HG02642 (cell line): ENCODE measurements around the gene HAX1.
A peak's percentile ranks its signal among the peaks of the same experiment; 100 is the strongest.
"Not testable (repeated sequence)": the region's sequence is repeated elsewhere in the genome, so short reads cannot be mapped to it uniquely, and the experiment has no call there.

Experiments used
- ATAC-seq: cut with Tn5 transposase; IDR thresholded peaks from one replicate; pipeline ENCODE4 v1.9.1; 2021; ENCODE audit warnings: mild to moderate bottlenecking; ENCODE audit not compliant: unreplicated experiment, poor library complexity

Gene HAX1

DNA sequence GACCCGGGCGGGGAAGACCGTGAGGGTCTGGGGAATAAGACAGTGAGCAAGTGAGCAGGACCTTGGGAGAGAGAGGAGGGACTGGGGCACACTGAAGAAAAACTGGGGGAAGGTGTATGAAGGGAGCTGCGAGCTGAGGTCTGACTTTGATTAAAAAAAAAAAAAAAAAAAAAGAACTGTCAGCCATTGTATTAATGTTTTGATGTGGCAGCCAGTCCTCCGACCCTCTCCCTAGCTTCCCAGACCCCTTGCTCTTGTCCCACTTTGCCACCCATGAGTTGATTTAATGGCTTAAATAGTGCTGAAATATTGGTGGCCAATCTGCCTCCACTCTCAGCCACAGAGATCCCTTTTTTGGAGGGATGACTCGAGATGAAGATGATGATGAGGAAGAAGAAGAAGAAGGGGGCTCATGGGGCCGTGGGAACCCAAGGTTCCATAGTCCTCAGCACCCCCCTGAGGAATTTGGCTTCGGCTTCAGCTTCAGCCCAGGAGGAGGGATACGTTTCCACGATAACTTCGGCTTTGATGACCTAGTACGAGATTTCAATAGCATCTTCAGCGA lies 652 bp downstream of the HAX1 start:
- no peak for ATAC-seq

DNA sequence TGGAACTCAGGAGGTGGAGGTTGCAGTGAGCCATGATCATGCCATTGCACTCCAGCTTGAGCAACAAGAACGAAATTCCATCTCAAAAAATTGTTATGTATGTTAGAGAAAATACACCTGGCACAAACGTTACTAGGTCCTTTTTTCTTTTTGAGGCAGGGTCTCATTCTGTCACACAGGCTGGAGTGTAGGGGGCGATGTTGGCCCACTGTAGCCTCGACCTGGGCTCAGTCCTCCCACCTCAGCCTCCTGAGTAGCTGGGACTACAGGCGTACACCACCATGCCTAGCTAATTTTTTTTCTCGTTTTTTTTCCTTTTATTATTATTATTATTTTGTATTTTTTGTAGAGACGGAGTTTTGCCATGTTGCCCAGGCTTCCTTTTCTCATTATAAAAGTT lies 4.4 kb downstream of the HAX1 start:
- no peak for ATAC-seq

DNA sequence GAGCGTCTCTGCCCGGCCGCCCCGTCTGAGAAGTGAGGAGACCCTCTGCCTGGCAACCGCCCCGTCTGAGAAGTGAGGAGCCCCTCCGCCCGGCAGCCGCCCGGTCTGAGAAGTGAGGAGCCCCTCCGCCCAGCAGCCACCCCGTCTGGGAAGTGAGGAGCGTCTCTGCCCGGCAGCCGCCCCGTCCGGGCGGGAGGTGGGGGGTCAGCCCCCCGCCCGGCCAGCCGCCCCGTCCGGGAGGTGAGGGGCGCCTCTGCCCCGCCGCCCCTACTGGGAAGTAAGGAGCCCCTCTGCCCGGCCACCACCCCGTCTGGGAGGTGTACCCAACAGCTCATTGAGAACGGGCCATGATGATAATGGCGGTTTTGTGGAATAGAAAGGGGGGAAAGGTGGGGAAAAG lies 15.2 kb downstream of the HAX1 start:
- not testable (repeated sequence) for ATAC-seq

DNA sequence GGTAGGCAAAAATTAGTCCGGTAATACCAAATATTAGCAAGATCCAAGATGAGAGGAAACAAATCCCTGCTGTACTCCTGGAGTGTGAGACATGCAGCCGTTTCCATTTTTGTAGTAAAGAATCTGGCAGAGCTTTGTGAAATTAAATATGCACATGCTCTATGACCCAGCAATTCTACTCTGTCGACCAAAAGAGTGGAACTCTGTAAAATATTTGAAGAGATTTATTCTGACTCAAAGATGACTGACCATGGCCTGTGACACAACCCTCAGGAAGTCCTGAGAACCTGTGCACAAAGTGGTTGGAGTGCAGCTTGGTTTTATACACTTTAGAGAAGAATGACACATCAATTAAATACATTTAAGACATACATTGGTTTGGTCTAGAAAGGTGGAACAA lies 16.2 kb downstream of the HAX1 start:
- ATAC-seq: no peak

DNA sequence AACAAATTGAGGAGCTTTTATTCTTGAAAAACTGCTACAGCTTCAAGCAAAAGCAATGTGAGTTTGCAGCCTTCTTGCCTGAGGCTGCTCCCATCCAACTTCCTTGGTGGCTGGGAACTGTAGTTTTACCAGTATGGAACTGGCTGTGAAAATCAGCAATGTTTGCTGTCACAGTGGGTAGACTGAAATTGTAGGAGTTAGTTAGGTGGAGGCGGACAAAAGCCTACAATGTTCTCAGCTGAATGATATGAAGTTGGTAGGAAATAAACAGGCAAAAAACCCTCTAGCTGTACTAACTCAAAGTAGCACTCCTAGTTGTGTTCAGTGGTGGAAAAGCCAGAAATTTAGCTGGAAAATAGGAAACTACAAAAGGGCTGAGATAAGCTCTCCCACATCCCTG lies 18.5 kb downstream of the HAX1 start:
- no peak for ATAC-seq

DNA sequence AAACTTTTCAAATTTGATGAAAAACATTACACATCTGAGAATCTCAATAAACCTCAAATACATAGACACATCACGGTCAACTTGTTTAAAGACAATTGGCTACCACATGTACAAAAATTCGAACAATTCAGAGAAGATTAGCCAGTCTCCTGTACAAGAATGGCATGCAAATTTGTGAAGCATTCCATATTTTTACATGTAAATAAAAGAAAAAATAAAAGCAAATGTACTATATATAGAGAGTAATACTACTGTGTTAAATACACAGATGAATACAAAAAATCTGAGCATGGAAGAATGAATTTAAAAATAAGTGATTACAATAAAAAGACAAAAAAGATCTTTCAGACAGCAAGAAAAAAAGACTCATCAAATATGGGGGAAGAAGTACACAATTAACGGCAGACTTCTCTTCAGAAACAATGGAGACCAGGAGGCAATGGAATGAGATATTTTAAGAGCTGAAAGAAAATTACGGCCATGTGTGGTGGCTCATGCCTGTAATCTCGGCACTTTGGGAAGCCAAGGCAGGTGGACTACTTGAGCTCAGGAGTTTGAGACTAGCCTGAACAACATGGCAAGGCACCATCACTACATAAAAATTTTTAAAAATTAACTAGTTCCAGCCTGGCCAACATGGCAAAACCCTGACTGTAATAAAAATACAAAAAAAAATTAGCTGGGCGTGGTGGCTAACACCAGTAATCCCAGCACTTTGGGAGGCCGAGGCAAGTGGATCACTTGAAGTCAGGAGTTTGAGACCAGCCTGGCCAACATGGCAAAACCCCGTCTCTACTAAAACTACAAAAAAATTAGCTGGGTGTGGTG lies 23.2 kb downstream of the HAX1 start:
- ATAC-seq: no peak

DNA sequence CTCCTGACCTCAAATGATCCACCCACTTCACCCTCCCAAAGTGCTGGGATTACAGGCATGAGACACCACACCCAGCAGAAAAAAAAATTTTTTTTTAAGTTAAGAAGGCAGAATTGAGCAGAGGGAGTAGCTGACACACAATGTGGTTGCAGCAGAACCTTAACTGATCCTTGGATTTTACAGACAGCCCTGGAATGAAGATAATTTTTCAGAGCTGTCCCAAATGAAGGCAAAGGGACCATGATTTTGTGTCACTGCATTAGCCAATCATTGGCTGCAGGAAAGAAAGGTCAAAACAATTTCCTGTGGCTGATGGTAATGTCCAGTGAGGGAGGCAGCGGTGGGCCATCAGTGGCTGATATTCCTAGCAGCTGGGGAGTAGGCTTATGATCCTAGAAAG lies 29.2 kb downstream of the HAX1 start:
- no peak for ATAC-seq

DNA sequence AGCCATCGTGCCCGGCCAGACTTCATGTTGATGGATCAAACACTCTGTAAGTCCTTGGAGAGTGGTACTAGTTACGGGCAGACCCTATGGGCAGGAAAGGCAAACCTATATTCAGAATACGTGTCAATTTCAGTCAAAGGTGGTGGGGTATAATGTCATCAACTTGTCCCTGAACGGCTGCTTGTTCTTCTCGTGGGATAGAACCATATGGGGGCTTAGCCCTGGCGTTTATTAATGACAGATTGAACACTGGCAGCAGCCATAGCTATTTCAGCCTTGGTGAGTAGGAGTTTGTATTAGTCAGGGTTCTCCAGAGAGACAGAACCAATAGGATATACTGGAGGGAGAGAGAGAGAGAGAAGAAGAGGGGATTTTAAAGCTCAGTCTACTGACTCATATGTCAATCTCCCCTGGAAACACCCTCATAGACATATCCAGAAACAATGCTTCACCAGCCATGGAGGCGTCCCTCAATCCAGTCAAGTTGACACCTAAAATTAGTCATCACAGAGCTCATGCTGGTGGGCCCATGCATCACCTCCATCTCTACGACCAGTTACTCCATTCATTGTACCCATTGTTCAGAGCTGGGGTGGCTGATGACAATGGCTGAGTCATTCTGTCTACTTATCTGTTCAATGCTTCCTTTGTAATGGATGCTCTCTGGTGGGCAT lies 32.4 kb downstream of the HAX1 start:
- ATAC-seq: peak; percentile 62

DNA sequence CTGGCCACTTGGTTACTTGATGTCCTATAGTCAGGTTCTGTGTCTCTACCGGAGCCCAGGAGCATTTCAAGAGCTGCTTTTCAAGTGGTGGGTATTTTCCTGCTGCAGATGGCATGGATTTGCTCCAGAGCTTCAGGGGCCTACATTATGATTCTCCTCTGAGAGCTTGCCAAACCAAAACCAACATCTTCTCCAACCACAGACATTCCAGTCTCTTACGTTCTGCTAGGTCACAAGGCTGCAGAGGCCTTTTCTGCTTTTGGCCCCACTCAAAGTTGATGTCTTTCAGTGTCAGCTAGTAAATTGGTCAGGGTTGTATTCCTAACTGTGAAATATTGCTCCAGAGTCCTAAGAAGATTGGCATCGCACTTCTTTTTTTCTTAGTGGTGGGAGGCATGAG lies 33.7 kb downstream of the HAX1 start:
- no peak for ATAC-seq

DNA sequence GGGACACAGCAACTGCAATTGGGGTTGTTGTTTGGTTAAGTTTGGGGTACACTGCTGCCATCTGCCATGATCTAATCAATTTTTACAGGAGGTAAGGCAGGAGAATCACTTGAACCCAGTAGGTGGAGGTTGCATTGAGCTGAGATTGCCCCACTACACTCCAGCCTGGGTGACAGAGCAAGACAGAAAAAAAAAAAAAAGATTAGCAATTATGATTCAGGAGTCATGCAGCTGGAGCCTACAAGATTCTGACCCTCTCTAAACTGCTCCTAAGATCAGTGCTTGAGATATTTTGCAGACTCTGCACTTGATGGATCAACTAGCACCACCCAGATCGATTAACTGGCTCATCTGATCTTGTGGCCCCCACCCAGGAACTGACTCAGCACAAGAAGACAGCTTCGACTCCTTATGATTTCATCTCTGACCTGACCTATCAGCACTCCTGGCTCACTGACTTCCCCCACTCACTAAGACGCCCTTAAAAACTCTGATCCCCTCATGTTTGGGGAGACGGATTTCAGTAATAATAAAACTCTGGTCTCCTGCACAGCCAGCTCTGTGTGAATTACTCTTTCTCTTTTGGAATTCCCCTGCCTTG lies 35.3 kb downstream of the HAX1 start:
- ATAC-seq: not testable (repeated sequence)

DNA sequence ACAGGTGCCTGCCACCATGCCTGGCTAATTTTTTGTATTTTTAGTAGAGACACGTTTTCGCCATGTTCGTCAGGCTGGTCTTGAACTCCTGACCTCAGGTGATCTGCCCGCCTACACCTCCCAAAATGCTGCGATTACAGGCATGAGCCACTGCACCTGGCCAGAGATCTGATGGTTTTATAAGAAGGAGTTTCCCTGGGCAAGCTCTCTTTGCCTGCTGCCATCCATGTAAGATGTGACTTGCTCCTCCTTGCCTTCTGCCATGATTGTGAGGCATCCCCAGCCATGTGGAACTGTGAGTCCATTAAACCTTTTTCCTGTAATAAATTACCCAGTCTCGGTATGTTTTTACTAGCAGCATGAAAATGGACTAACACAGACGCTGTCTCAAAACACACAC lies 36.7 kb downstream of the HAX1 start:
- ATAC-seq: not testable (repeated sequence)

DNA sequence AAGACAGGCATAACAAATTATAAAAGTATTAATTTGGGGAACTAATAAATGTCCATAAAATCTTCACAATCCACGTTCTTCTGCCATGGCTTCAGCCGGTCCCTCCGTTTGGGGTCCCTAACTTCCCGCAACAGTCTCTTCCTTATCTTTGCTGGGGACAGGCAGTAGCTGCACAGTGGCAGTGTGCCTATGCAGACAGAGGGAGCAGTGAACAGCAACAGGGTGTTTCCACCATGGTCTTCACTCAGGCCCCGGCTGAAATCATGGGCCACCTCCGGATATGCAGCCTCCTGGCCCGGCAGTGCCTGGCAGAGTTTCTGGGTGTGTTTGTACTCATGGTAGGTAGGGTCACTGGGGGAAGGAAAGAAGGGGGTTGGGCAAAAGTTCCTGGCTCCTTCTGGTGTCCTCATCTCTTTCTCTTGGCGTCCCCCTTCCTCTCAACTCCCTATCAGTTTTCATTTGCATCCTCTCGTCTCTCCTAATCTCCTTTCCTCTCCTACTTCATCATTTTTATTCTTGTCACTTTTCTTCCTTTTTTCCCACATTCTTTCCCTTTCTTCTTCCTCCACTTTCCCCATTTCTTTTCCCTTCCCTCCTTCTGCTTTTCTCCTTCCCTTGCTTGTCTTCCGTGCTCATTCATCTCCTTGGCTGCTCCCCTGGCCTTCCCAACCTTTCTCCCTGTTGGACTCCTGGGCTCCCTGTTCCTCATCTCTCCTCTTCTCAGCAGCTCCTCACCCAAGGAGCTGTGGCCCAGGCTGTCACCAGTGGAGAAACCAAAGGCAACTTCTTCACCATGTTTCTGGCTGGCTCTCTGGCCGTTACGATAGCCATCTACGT lies 40.0 kb downstream of the HAX1 start:
- not testable (repeated sequence) for ATAC-seq

DNA sequence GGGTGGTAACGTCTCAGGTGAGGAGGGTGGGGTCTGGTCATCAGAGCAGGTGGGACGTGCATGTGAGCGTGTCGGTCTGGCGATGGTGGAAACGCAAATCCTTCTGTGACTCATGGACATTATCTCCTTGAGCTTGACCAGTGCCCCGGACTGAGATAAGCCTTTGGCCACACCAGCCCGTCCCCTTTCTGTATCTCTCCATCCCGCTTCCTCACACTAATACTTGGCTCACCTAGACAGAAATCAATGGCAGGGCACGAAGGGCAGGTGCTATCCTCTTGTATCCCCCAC lies 40.6 kb downstream of the HAX1 start:
- no peak for ATAC-seq

DNA sequence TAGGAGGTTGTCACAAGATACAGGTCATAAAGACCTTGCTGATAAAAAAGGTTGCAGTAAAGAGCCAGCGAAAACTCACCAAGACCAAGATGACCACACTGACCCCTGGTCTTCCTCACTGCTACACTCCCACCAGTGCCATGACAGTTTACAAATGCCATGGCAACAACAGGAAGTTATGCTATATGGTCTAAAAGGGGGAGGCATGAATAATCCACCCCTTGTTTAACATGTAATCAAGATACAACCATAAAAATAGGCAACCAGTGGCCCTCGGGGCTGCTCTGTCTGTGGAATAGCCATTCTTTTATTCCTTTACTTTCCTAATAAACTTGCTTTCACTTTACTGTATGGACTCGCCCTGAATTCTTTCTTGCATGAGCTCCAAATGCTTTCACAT lies 41.8 kb downstream of the HAX1 start:
- not testable (repeated sequence) for ATAC-seq

DNA sequence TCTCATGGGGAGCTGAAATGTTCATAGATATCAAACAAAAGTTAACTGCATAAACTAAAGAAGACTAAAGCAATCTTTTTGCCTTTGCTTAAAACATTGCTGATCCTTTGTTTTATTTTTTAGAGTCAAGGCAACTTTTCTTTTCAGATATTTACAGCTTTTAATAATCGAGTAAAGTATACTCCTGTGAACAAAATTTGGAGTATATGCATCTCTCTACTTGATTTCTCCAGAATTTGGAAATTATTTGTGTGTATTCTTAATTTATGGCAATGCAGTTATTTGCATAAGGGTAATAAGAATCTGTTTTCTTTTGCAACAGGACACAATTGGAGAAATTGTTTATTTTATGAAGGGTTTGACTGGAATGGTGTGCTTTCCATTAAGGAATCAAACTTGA lies 44.3 kb downstream of the HAX1 start:
- ATAC-seq: no peak

DNA sequence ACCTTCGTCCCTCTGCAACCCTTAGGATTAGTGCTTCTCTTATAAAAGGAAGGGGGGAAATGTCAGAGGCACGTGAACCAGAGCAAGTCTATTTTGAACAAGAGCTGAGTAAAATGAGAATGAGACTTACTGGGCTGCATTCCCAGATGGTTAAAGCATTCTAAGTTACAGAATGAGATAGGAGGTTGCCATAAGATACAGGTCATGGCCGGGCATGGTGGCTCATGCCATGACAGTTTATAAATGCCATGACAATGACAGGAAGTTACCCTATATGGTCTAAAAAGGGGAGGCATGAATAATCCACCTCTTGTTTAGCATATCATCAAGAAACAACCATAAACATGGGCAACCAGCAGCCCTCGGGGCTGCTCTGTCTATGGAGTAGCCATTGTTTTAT lies 46.0 kb downstream of the HAX1 start:
- no peak for ATAC-seq

DNA sequence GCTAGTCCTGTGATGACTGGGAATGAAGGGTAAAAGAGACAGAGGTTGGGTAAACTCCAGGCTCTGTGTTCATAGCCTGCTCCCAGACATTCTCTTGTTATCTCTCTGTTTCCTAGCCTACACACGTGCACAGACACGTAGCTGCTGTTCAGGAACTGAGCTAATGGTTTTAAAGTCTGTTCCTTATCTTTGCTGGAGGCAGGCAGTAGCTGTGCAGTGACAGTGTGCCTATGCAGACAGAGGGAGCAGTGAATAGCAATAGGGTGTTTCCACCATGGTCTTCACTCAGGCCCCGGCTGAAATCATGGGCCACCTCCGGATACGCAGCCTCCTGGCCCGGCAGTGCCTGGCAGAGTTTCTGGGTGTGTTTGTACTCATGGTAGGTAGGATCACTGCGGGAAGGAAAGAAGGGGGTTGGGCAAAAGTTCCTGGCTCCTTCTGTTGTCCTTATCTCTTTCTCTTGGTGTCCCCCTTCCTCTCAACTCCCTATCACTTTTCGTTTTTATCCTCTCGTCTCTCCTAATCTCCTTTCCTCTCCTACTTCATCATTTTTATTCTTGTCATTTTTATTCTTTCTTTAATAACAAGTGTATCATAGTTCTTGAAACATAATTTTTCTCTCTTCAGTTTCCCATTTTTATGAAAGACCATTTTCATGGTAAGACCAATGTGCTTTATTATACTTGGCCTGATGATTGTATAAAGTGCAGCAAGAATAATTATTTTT lies 48.6 kb downstream of the HAX1 start, which contains the start of gene AQP10:
Gene AQP10, plus strand, starts transcription at position 212 of the 727 bp plus-strand sequence. Its CDS starts 63 bp downstream, at position 275.
- ATAC-seq: no peak

DNA sequence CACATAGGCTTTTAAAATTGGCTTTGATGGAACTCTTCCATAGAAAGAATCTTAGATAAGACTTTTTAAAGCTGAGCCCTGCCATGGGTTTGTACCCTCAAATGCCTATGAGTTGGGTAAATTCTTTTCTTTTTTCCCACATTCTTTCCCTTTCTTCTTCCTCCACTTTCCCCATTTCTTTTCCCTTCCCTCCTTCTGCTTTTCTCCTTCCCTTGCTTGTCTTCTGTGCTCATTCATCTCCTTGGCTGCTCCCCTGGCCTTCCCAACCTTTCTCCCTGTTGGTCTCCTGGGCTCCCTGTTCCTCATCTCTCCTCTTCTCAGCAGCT lies 49.1 kb downstream of the HAX1 start:
- ATAC-seq: not testable (repeated sequence)

DNA sequence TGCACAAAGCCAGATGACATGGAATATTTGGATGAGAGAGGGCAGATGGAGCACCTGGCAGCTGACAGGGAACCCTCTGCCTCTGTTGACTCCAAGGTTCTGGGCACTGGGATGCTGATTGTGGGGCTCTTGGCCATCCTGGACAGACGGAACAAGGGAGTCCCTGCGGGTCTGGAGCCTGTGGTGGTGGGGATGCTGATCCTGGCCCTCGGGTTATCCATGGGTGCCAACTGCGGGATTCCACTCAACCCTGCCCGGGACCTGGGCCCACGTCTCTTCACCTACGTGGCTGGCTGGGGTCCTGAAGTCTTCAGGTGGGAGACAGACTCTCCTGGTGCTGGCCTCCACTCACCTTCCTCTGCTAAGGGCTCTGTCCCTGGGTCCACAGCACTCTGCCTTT lies 51.1 kb downstream of the HAX1 start:
- ATAC-seq: no peak

DNA sequence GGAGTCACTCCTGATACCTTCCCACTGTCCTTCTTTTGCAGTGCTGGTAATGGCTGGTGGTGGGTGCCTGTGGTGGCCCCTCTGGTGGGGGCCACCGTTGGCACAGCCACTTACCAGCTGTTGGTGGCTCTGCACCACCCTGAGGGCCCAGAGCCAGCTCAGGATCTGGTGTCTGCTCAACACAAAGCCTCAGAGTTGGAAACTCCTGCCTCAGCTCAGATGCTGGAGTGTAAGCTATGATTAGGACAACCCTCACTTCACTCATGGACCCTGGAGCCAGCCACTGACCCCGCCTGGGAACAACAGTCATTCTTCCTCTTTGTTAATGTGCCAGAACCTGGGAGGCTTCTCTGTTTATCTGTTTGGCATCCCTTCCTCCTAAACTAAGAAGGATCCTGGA lies 51.8 kb downstream of the HAX1 start:
- ATAC-seq: no peak
